ENCODE measurements around the gene PTPN21. TPM values are rescaled to one million over a fixed set of nuclear protein-coding genes. Genes with fewer than 3 reads are reported as not detected.
"Not testable (repeated sequence)": the region's sequence is repeated elsewhere in the genome, so short reads cannot be mapped to it uniquely, and the experiment has no call there.

The PTPN21 gene
- total RNA-seq, 2 donors from 2014 or later = not detected

GRCh38 chr14:88542857-88543795 lies 11.7 kb downstream of the PTPN21 start:
- no peak overlapping the region for H3K27ac Mint-ChIP-seq
- H3K4me3 Mint-ChIP-seq = no peak overlapping the region
- no peaks in the 10 kb centered on the region for H3K9me3 Mint-ChIP-seq
- H3K27me3 Mint-ChIP-seq = peaks cover 5% of the 10 kb centered on the region
- no peaks in the 10 kb centered on the region for H3K36me3 Mint-ChIP-seq (ENCODE audit: low read depth)
- H3K4me1 Mint-ChIP-seq = no peaks in the 10 kb centered on the region
- ATAC-seq (replicated peaks) = no peak

GRCh38 chr14:88541324-88541723 lies 13.5 kb downstream of the PTPN21 start:
- Mint-ChIP-seq H3K4me3 (no peak overlapping the region), H3K27me3 (peaks cover 5% of the 10 kb centered on the region), H3K36me3 (ENCODE audit: low read depth) (no peaks in the 10 kb centered on the region), H3K27ac (no peak overlapping the region), H3K4me1 (no peaks in the 10 kb centered on the region), H3K9me3 (no peaks in the 10 kb centered on the region)
- no peak for ATAC-seq (replicated peaks)

- no peaks in the 10 kb centered on the region for H3K9me3 Mint-ChIP-seq
- H3K27ac Mint-ChIP-seq = no peak overlapping the region
- no peaks in the 10 kb centered on the region for H3K4me1 Mint-ChIP-seq
- peaks cover 5% of the 10 kb centered on the region for H3K27me3 Mint-ChIP-seq
- H3K4me3 Mint-ChIP-seq = no peak overlapping the region
- ATAC-seq (replicated peaks) = no peak
- H3K36me3 Mint-ChIP-seq (ENCODE audit: low read depth) = no peaks in the 10 kb centered on the region
Measured at GRCh38 chr14:88535813-88536212, 19.0 kb downstream of the PTPN21 start.

- no peaks in the 10 kb centered on the region for H3K4me1 Mint-ChIP-seq
- no peak overlapping the region for H3K4me3 Mint-ChIP-seq
- no peak for ATAC-seq (replicated peaks)
- H3K27me3 Mint-ChIP-seq = peaks cover 10% of the 10 kb centered on the region
- no peaks in the 10 kb centered on the region for H3K36me3 Mint-ChIP-seq (ENCODE audit: low read depth)
- H3K9me3 Mint-ChIP-seq = no peaks in the 10 kb centered on the region
- H3K27ac Mint-ChIP-seq = no peak overlapping the region
Measured at GRCh38 chr14:88535149-88535548, 19.7 kb downstream of the PTPN21 start.

GRCh38 chr14:88533064-88533602 lies 21.7 kb downstream of the PTPN21 start:
- Mint-ChIP-seq H3K4me3 (no peak overlapping the region), H3K9me3 (peaks cover 9% of the 10 kb centered on the region), H3K4me1 (no peaks in the 10 kb centered on the region), H3K27ac (no peak overlapping the region), H3K36me3 (ENCODE audit: low read depth) (no peaks in the 10 kb centered on the region), H3K27me3 (peaks cover 16% of the 10 kb centered on the region)
- ATAC-seq (replicated peaks) = no peak

- not testable (repeated sequence) for H3K4me3 Mint-ChIP-seq; H3K9me3 Mint-ChIP-seq; ATAC-seq (replicated peaks); H3K4me1 Mint-ChIP-seq; H3K36me3 Mint-ChIP-seq (ENCODE audit: low read depth); H3K27ac Mint-ChIP-seq
- peaks cover 37% of the 10 kb centered on the region for H3K27me3 Mint-ChIP-seq
Measured at GRCh38 chr14:88529889-88530288, 24.9 kb downstream of the PTPN21 start.

- no peak overlapping the region for H3K27ac Mint-ChIP-seq
- H3K27me3 Mint-ChIP-seq = peaks cover 24% of the 10 kb centered on the region
- H3K9me3 Mint-ChIP-seq = no peaks in the 10 kb centered on the region
- H3K4me1 Mint-ChIP-seq = no peaks in the 10 kb centered on the region
- no peaks in the 10 kb centered on the region for H3K36me3 Mint-ChIP-seq (ENCODE audit: low read depth)
- H3K4me3 Mint-ChIP-seq = no peak overlapping the region
- no peak for ATAC-seq (replicated peaks)
Measured at GRCh38 chr14:88522393-88522792, 32.4 kb downstream of the PTPN21 start.

- Mint-ChIP-seq H3K27ac (no peak overlapping the region), H3K36me3 (ENCODE audit: low read depth) (no peaks in the 10 kb centered on the region), H3K9me3 (no peaks in the 10 kb centered on the region), H3K4me1 (no peaks in the 10 kb centered on the region), H3K4me3 (no peak overlapping the region), H3K27me3 (peaks cover 21% of the 10 kb centered on the region)
- no peak for ATAC-seq (replicated peaks)
Measured at GRCh38 chr14:88521818-88522217, 33.0 kb downstream of the PTPN21 start.

- Mint-ChIP-seq H3K36me3 (ENCODE audit: low read depth) (no peaks in the 10 kb centered on the region), H3K27ac (no peak overlapping the region), H3K27me3 (peaks cover 24% of the 10 kb centered on the region), H3K4me1 (no peaks in the 10 kb centered on the region), H3K4me3 (no peak overlapping the region), H3K9me3 (no peaks in the 10 kb centered on the region)
- no peak for ATAC-seq (replicated peaks)
Measured at GRCh38 chr14:88519907-88520306, 34.9 kb downstream of the PTPN21 start.

GRCh38 chr14:88518592-88519512 lies 36.0 kb downstream of the PTPN21 start:
- no peaks in the 10 kb centered on the region for H3K9me3 Mint-ChIP-seq
- H3K36me3 Mint-ChIP-seq (ENCODE audit: low read depth) = no peaks in the 10 kb centered on the region
- H3K27ac Mint-ChIP-seq = no peak overlapping the region
- peaks cover 27% of the 10 kb centered on the region for H3K27me3 Mint-ChIP-seq
- no peak overlapping the region for H3K4me3 Mint-ChIP-seq
- ATAC-seq (replicated peaks) = no peak
- no peaks in the 10 kb centered on the region for H3K4me1 Mint-ChIP-seq

GRCh38 chr14:88516861-88517357 lies 37.9 kb downstream of the PTPN21 start:
- Mint-ChIP-seq H3K4me1 (no peaks in the 10 kb centered on the region), H3K27me3 (peaks cover 26% of the 10 kb centered on the region), H3K27ac (no peak overlapping the region), H3K9me3 (no peaks in the 10 kb centered on the region), H3K36me3 (ENCODE audit: low read depth) (no peaks in the 10 kb centered on the region), H3K4me3 (no peak overlapping the region)
- no peak for ATAC-seq (replicated peaks)

GRCh38 chr14:88515499-88516221 lies 39.1 kb downstream of the PTPN21 start:
- Mint-ChIP-seq H3K4me1 (no peaks in the 10 kb centered on the region), H3K27ac (no peak overlapping the region), H3K4me3 (no peak overlapping the region), H3K9me3 (no peaks in the 10 kb centered on the region), H3K27me3 (peaks cover 23% of the 10 kb centered on the region), H3K36me3 (ENCODE audit: low read depth) (no peaks in the 10 kb centered on the region)
- ATAC-seq (replicated peaks) = no peak

- Mint-ChIP-seq H3K27me3 (peaks cover 21% of the 10 kb centered on the region), H3K9me3 (no peaks in the 10 kb centered on the region), H3K36me3 (ENCODE audit: low read depth) (no peaks in the 10 kb centered on the region), H3K4me3 (no peak overlapping the region), H3K27ac (no peak overlapping the region), H3K4me1 (no peaks in the 10 kb centered on the region)
- ATAC-seq (replicated peaks) = no peak
Measured at GRCh38 chr14:88507208-88507607, 47.6 kb downstream of the PTPN21 start.

- no peak for ATAC-seq (replicated peaks)
- H3K4me1 Mint-ChIP-seq = no peaks in the 10 kb centered on the region
- H3K9me3 Mint-ChIP-seq = no peaks in the 10 kb centered on the region
- H3K36me3 Mint-ChIP-seq (ENCODE audit: low read depth) = no peaks in the 10 kb centered on the region
- H3K4me3 Mint-ChIP-seq = no peak overlapping the region
- H3K27ac Mint-ChIP-seq = no peak overlapping the region
- peaks cover 26% of the 10 kb centered on the region for H3K27me3 Mint-ChIP-seq
Measured at GRCh38 chr14:88505621-88506020, 49.2 kb downstream of the PTPN21 start.

Measured in activated T-helper 17 cell treated with anti-CD3 and anti-CD28 coated beads, Interleukin-2, amount 50 U/mL, for 72 hours (primary cell).